T47D (cell line): ENCODE data around the gene SOX3.

Experiments
- DNase-seq, 2 experiments: peaks; one replicate each; pipeline versions ENCODE4 v3.0.0 to v3.0.0-alpha.2; 2011 to 2012; ENCODE audit warnings: low read depth in 1 of 2, low spot score in 1 of 2
- JUND ChIP-seq: IDR thresholded peaks from 2 replicates; pipeline ENCODE4 v1.6.1; 2012; ENCODE audit warnings: low read depth
- in situ Hi-C: cut with HindIII; loops from 2 replicates; pipeline ENCODE4 v1.10.0; 2016; ENCODE audit warnings: low sequenced_read_pairs, low pct_unique_long_range_greater_than_20kb

SOX3 gene

GRCh38 chrX:140467211-140467610, 37.7 kb downstream of the SOX3 start:
- in situ Hi-C loops = no loop called here
- DNase-seq = no peak
- no peak for TF ChIP-seq JUND
